PC-3 (cell line): Measurements from ENCODE around the gene EHD3. TPM values are rescaled to one million over a fixed set of nuclear protein-coding genes. Genes with fewer than 3 reads are reported as not detected.

Experiments used
- ATAC-seq: fragments of 200-7000 bp; cut with Tn5 transposase; 2 replicates; pipeline ENCODE4 v1.9.1; 2020; ENCODE audit warnings: mild to moderate bottlenecking, moderate library complexity
- BruUV-seq: library from RNA; stranded (reverse); fragments of 400-500 nt; replicated peaks from 2 replicates; lab custom pipeline; 2021; lab: Mats Ljungman, UMichigan
- CTCF ChIA-PET: fragments of 300-600 bp; sonication (Branson Sonifier 250); formaldehyde crosslinking; loops from one replicate; lab custom pipeline; 2022; ENCODE audit warnings: antibody characterized with exemption; lab: Charles Lee
- POLR2A ChIA-PET: fragments of 300-600 bp; sonication (Branson Sonifier 250); formaldehyde crosslinking; loops from one replicate; lab custom pipeline; 2022; ENCODE audit warnings: antibody characterized with exemption; ENCODE audit not compliant: unreplicated experiment; lab: Charles Lee
- DNase-seq: peaks from one replicate; pipeline ENCODE4 v3.0.0-alpha.2; 2015
- H2AFZ ChIP-seq: fragments of 300-600 bp; sonication (generic); 2 replicates; pipeline ENCODE4 v1.6.0; 2016; ENCODE audit warnings: antibody characterized with exemption, low read length
- H3F3A ChIP-seq: fragments of 300-600 bp; sonication (generic); one replicate; pipeline ENCODE4 v1.6.0; 2017; ENCODE audit warnings: antibody characterized with exemption, low read length, control low read depth, mild to moderate bottlenecking; ENCODE audit not compliant: unreplicated experiment
- H3K27ac ChIP-seq: fragments of 300-600 bp; sonication (generic); 2 replicates; pipeline ENCODE4 v1.5.1; 2016; ENCODE audit warnings: mild to moderate bottlenecking, low read length
- H3K27me3 ChIP-seq: fragments of 300-600 bp; sonication (generic); 2 replicates; pipeline ENCODE4 v1.6.1; 2016; ENCODE audit warnings: low read length, mixed read lengths
- H3K36me3 ChIP-seq: fragments of 300-600 bp; sonication (generic); 2 replicates; pipeline ENCODE4 v1.6.1; 2016; ENCODE audit warnings: low read depth, mixed run types, low read length, mixed read lengths
- H3K4me1 ChIP-seq: fragments of 300-600 bp; sonication (generic); 2 replicates; pipeline ENCODE4 v1.5.1; 2016; ENCODE audit warnings: low read length; ENCODE audit not compliant: insufficient read depth
- H3K4me2 ChIP-seq: fragments of 300-600 bp; sonication (generic); 2 replicates; pipeline ENCODE4 v1.6.0; 2016; ENCODE audit warnings: low read length
- H3K4me3 ChIP-seq: fragments of 300-600 bp; sonication (generic); 2 replicates; pipeline ENCODE4 v1.5.1; 2016; ENCODE audit warnings: mild to moderate bottlenecking, low read length, mixed read lengths
- H3K79me2 ChIP-seq: fragments of 300-600 bp; sonication (generic); 2 replicates; pipeline ENCODE4 v1.6.1; 2017; ENCODE audit warnings: low read length, mixed read lengths
- H3K9ac ChIP-seq: fragments of 300-600 bp; sonication (generic); 2 replicates; pipeline ENCODE4 v1.6.0; 2016; ENCODE audit warnings: mild to moderate bottlenecking, low read length
- H3K9me2 ChIP-seq: fragments of 300-600 bp; sonication (generic); replicated peaks from 2 replicates; pipeline ENCODE4 v1.6.1; 2016; ENCODE audit warnings: mixed run types, low read length, mixed read lengths
- H3K9me3 ChIP-seq: fragments of 300-600 bp; sonication (generic); 2 replicates; pipeline ENCODE4 v1.6.1; 2016; ENCODE audit warnings: low read length, mixed read lengths
- H4K20me1 ChIP-seq: fragments of 300-600 bp; sonication (generic); 2 replicates; pipeline ENCODE4 v1.6.1; 2016; ENCODE audit warnings: low read length, mixed read lengths
- CTCF ChIP-seq: fragments of 300-600 bp; sonication (generic); conservative IDR thresholded peaks from 2 replicates; pipeline ENCODE4 v1.5.1; 2017; ENCODE audit warnings: antibody characterized with exemption, low read depth, mild to moderate bottlenecking, low read length
- EZH2 ChIP-seq: fragments of 300-600 bp; sonication (generic); IDR thresholded peaks from one replicate; pipeline ENCODE4 v1.6.1; 2017; ENCODE audit warnings: antibody characterized with exemption, mild to moderate bottlenecking, low read length; ENCODE audit not compliant: unreplicated experiment
- EZH2phosphoT487 ChIP-seq: fragments of 300-600 bp; sonication (generic); IDR thresholded peaks from 2 replicates; pipeline ENCODE4 v1.6.1; 2018; ENCODE audit warnings: mild to moderate bottlenecking, antibody characterized with exemption, low read length, borderline replicate concordance
- intact Hi-C: fragments of 100-400 bp; cut with micrococcal nuclease; formaldehyde crosslinking; loops from 2 replicates; pipeline ENCODE4 v1.9.0; 2023
- total RNA-seq: library from RNA; depleted of rRNA; stranded (reverse); fragments of >200 nt; gene quantifications from 2 replicates; pipeline ENCODE4 v1.2.3, GENCODE V29; 2014

The EHD3 gene
- total RNA-seq, 1 experiment from 2014 or later, result 4.4 TPM

- no peaks in the 10 kb centered on the region for H3F3A ChIP-seq
- no TSS peak for BruUV-seq
- H3K9me2 ChIP-seq, result no peaks in the 10 kb centered on the region
- intact Hi-C loops, result no loop called here
- ATAC-seq (no peak), DNase-seq (no peak)
- H3K9me3 ChIP-seq, result no peaks in the 10 kb centered on the region
- POLR2A ChIA-PET, result no interaction called here
- no peak overlapping the region for H2AFZ ChIP-seq
- peaks cover 7% of the 10 kb centered on the region for H3K4me1 ChIP-seq
- no peaks in the 10 kb centered on the region for H3K27me3 ChIP-seq
- no peaks in the 10 kb centered on the region for H4K20me1 ChIP-seq
- CTCF ChIA-PET, result no interaction called here
- no peak overlapping the region for H3K4me3 ChIP-seq
- no peak overlapping the region for H3K9ac ChIP-seq
- H3K27ac ChIP-seq, result no peak overlapping the region
- H3K4me2 ChIP-seq, result no peak overlapping the region
- H3K36me3 ChIP-seq, result no peaks in the 10 kb centered on the region
- TF ChIP-seq CTCF, result no peak
- TF ChIP-seq EZH2phosphoT487, result no peak
- TF ChIP-seq EZH2, result no peak
- H3K79me2 ChIP-seq, result no peaks in the 10 kb centered on the region
Measured at GRCh38 chr2:31202041-31202440, 31.9 kb upstream of the EHD3 start.

- Histone ChIP-seq H3K36me3 (no peaks in the 10 kb centered on the region), H3K9me3 (no peaks in the 10 kb centered on the region), H3K27ac (no peak overlapping the region), H3K4me2 (no peak overlapping the region), H3F3A (no peaks in the 10 kb centered on the region), H4K20me1 (no peaks in the 10 kb centered on the region), H3K79me2 (no peaks in the 10 kb centered on the region), H3K4me3 (no peak overlapping the region), H3K9me2 (no peaks in the 10 kb centered on the region), H2AFZ (no peak overlapping the region), H3K9ac (no peak overlapping the region), H3K27me3 (no peaks in the 10 kb centered on the region), H3K4me1 (no peaks in the 10 kb centered on the region)
- DNase-seq, result no peak
- intact Hi-C loops, result no loop called here
- TF ChIP-seq EZH2phosphoT487 (no peak), EZH2 (no peak), CTCF (no peak)
- no peak for ATAC-seq
- POLR2A ChIA-PET, result no interaction called here
- BruUV-seq, result no TSS peak
- CTCF ChIA-PET, result no interaction called here
Measured at GRCh38 chr2:31202833-31203232, 31.1 kb upstream of the EHD3 start.

DNA sequence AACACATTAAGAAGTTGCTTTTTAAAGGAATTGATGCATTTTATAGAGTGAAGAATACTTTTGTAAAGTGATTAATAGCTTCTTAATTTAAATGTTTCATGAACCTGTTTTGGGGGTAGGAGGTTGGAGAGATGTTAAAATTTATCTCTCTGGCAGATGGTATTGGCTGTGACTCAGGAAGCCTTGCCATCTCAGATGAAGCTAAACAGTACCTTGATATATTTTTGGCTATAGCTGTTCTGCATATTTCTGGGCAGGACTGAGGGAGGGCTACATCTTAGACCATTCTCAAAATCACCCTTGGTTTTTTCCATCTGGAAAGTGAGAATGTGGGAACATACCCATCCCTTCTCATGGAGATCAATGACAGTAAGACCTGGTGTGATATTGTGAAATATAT is 30.0 kb upstream of the EHD3 start:
- no peaks in the 10 kb centered on the region for H4K20me1 ChIP-seq
- no peaks in the 10 kb centered on the region for H3K4me1 ChIP-seq
- no TSS peak for BruUV-seq
- CTCF ChIA-PET, result no interaction called here
- TF ChIP-seq EZH2, result no peak
- no peak for TF ChIP-seq CTCF
- no peak for TF ChIP-seq EZH2phosphoT487
- H3K27me3 ChIP-seq, result no peaks in the 10 kb centered on the region
- H3F3A ChIP-seq, result no peaks in the 10 kb centered on the region
- no peaks in the 10 kb centered on the region for H3K9me3 ChIP-seq
- POLR2A ChIA-PET, result no interaction called here
- DNase-seq (no peak), ATAC-seq (no peak)
- H3K9me2 ChIP-seq, result no peaks in the 10 kb centered on the region
- H3K79me2 ChIP-seq, result no peaks in the 10 kb centered on the region
- no peak overlapping the region for H3K9ac ChIP-seq
- H2AFZ ChIP-seq, result no peak overlapping the region
- H3K27ac ChIP-seq, result no peak overlapping the region
- no peaks in the 10 kb centered on the region for H3K36me3 ChIP-seq
- intact Hi-C loops, result no loop called here
- no peak overlapping the region for H3K4me2 ChIP-seq
- no peak overlapping the region for H3K4me3 ChIP-seq
